Fibroblast of mammary gland (primary cell): ENCODE measurements around the gene PMM2.
"Not testable (repeated sequence)": the region's sequence is repeated elsewhere in the genome, so short reads cannot be mapped to it uniquely, and the experiment has no call there.

Experiments used
- DNase-seq: peaks from one replicate; pipeline ENCODE4 v3.0.0-alpha.2; 2010; ENCODE audit warnings: low read depth
- H3K4me3 ChIP-seq: 2 replicates; pipeline ENCODE4 v1.5.1; 2011; ENCODE audit warnings: low read depth, mild to moderate bottlenecking, low read length, moderate library complexity; ENCODE audit not compliant: control insufficient read depth
- CTCF ChIP-seq: conservative IDR thresholded peaks from 2 replicates; pipeline ENCODE4 v1.5.1; 2011; ENCODE audit warnings: low read depth, low read length, inconsistent platforms; ENCODE audit not compliant: control insufficient read depth, insufficient read depth

The PMM2 gene

GRCh38 chr16:8866884-8867215, 69.2 kb downstream of the PMM2 start:
- TF ChIP-seq CTCF = no peak
- no peak for DNase-seq
- peak overlapping the region; percentile 72 for H3K4me3 ChIP-seq

- no peak for DNase-seq
- H3K4me3 ChIP-seq = peak overlapping the region; percentile 72
- no peak for TF ChIP-seq CTCF
These were observed 69.7 kb downstream of the PMM2 start for GRCh38 chr16:8867216-8867931.

GRCh38 chr16:8867932-8868415, 70.3 kb downstream of the PMM2 start:
- peak overlapping the region; percentile 72 for H3K4me3 ChIP-seq
- DNase-seq = no peak
- no peak for TF ChIP-seq CTCF

- peak; percentile 84 for DNase-seq
- TF ChIP-seq CTCF = no peak
- peak within 1 kb of the TSS; percentile 72 for H3K4me3 ChIP-seq
These were observed 71.0 kb downstream of the PMM2 start, which contains the start of gene CARHSP1 for GRCh38 chr16:8868416-8869211. TSS of gene CARHSP1 (minus strand) at chr16:8869006. CDS start at chr16:8859328, 9,678 bp downstream.

- peak overlapping the region; percentile 47 for H3K4me3 ChIP-seq
- no peak for DNase-seq
- no peak for TF ChIP-seq CTCF
These were observed 71.8 kb downstream of the PMM2 start for GRCh38 chr16:8869212-8869987.

GRCh38 chr16:8869988-8870241, 72.3 kb downstream of the PMM2 start:
- not testable (repeated sequence) for H3K4me3 ChIP-seq, DNase-seq

- H3K4me3 ChIP-seq = no peak overlapping the region
- no peak for TF ChIP-seq CTCF
- DNase-seq = no peak
These were observed 74.4 kb downstream of the PMM2 start for GRCh38 chr16:8872071-8872470.
